Breast epithelium (tissue), 4 donors: Measurements from ENCODE around the gene DUSP8. TPM values are rescaled to one million over a fixed set of nuclear protein-coding genes. Genes with fewer than 3 reads are reported as not detected.
A peak's percentile ranks its signal among the peaks of the same experiment; 100 is the strongest.

Experiments
- DNase-seq, 2 donors: peaks; one replicate each; pipeline ENCODE4 v3.0.0-alpha.2; 2019; ENCODE audit warnings: low spot score in 2 of 2
- H3K27ac ChIP-seq, 2 donors: fragments of 200-600 bp; sonication (generic) in 1 of 2; one replicate each; pipeline ENCODE4 v1.5.1; 2016 to 2019; ENCODE audit warnings: mild to moderate bottlenecking in 1 of 2
- H3K27me3 ChIP-seq, 2 donors: fragments of 200-600 bp; sonication (generic) in 1 of 2; one replicate each; pipeline versions ENCODE4 v1.5.1 to v1.6.0; 2017 to 2019; ENCODE audit warnings: control low read depth in 1 of 2, mild to moderate bottlenecking in 1 of 2
- H3K36me3 ChIP-seq: fragments of 200-600 bp; one replicate; pipeline ENCODE4 v1.5.1; 2019
- H3K4me1 ChIP-seq, 2 donors: fragments of 200-600 bp; sonication (generic); one replicate each; pipeline ENCODE4 v1.5.1; 2016 to 2019; ENCODE audit warnings: control low read depth in 1 of 2
- H3K4me3 ChIP-seq, 3 donors: fragments of 200-600 bp; sonication (generic); 1 replicate in 2 of 3; 2 replicates in 1 of 3; pipeline ENCODE4 v1.5.1; 2016 to 2019; ENCODE audit warnings: mild to moderate bottlenecking in 3 of 3, moderate library complexity in 2 of 3
- H3K9me3 ChIP-seq, 2 donors: fragments of 200-600 bp; sonication (generic) in 1 of 2; one replicate each; pipeline ENCODE4 v1.5.1; 2016 to 2019; ENCODE audit warnings: control low read depth in 1 of 2
- CTCF ChIP-seq, 3 donors: fragments of 450-650 bp; IDR thresholded peaks; one replicate each; pipeline ENCODE4 v1.5.1; 2016 to 2017; ENCODE audit warnings: antibody characterized with exemption in 3 of 3, mild to moderate bottlenecking in 3 of 3, moderate library complexity in 3 of 3
- POLR2A ChIP-seq: fragments of 450-650 bp; IDR thresholded peaks from one replicate; pipeline ENCODE4 v1.6.1; 2016; ENCODE audit warnings: antibody characterized with exemption, mild to moderate bottlenecking, moderate library complexity
- POLR2AphosphoS5 ChIP-seq, 3 donors: sonication (generic); formaldehyde crosslinking; IDR thresholded peaks; one replicate each; pipeline ENCODE4 v1.6.1; 2017; ENCODE audit warnings: antibody characterized with exemption in 3 of 3
- intact Hi-C: fragments of 100-400 bp; cut with DNase I; formaldehyde crosslinking; loops from one replicate; pipeline ENCODE4 v1.15.1; 2023; ENCODE audit warnings: low total_unique reads
- total RNA-seq, 3 donors: library from RNA; depleted of rRNA; stranded (reverse); fragments of >200 nt; gene quantifications; one replicate each; pipeline ENCODE4 v1.1.0, GENCODE V29; 2016

The DUSP8 gene
- total RNA-seq, 3 donors from 2014 or later: 0.80 to 2.9 (median 1.6) TPM

GRCh38 chr11:1533342-1533725 is 38.7 kb downstream of the DUSP8 start:
- intact Hi-C loops: no loop called here
- no peak overlapping the region for H3K4me3 ChIP-seq
- TF ChIP-seq CTCF (IDR thresholded peaks at IDR 0.05) (no peak), POLR2AphosphoS5 (IDR thresholded peaks at IDR 0.05) (no peak), POLR2A (no peak)
- H3K27me3 ChIP-seq: no peaks in the 10 kb centered on the region
- H3K4me1 ChIP-seq: peaks cover 23 to 27% of the 10 kb centered on the region in 2 donors
- DNase-seq: no peak
- no peaks in the 10 kb centered on the region for H3K9me3 ChIP-seq
- peak overlapping the region in 1 of 2 donors; percentile 56 for H3K27ac ChIP-seq
- H3K36me3 ChIP-seq: no peaks in the 10 kb centered on the region

GRCh38 chr11:1532606-1533341 is 39.3 kb downstream of the DUSP8 start:
- DNase-seq: no peak
- Histone ChIP-seq H3K27ac (peak overlapping the region in 1 of 2 donors; percentile 58), H3K27me3 (no peaks in the 10 kb centered on the region), H3K9me3 (no peaks in the 10 kb centered on the region), H3K4me3 (peak overlapping the region in 1 of 3 donors; percentile 46), H3K4me1 (peaks cover 23 to 27% of the 10 kb centered on the region in 2 donors), H3K36me3 (no peaks in the 10 kb centered on the region)
- no peak for TF ChIP-seq POLR2A
- no peak for TF ChIP-seq POLR2AphosphoS5 (IDR thresholded peaks at IDR 0.05)
- TF ChIP-seq CTCF (IDR thresholded peaks at IDR 0.05): no peak
- intact Hi-C loops: no loop called here

GRCh38 chr11:1532014-1532586 is 40.0 kb downstream of the DUSP8 start:
- H3K9me3 ChIP-seq: no peaks in the 10 kb centered on the region
- H3K36me3 ChIP-seq: no peaks in the 10 kb centered on the region
- peak overlapping the region in 1 of 3 donors; percentile 46 for H3K4me3 ChIP-seq
- peak overlapping the region in 1 of 2 donors; percentile 58 for H3K27ac ChIP-seq
- peaks cover 23 to 27% of the 10 kb centered on the region in 2 donors for H3K4me1 ChIP-seq
- H3K27me3 ChIP-seq: no peaks in the 10 kb centered on the region
- intact Hi-C loops: no loop called here
- TF ChIP-seq POLR2A: no peak
- TF ChIP-seq POLR2AphosphoS5 (IDR thresholded peaks at IDR 0.05): no peak
- TF ChIP-seq CTCF (IDR thresholded peaks at IDR 0.05): no peak
- no peak for DNase-seq

GRCh38 chr11:1531449-1532013 is 40.5 kb downstream of the DUSP8 start:
- H3K27me3 ChIP-seq: no peaks in the 10 kb centered on the region
- H3K4me1 ChIP-seq: peaks cover 23 to 27% of the 10 kb centered on the region in 2 donors
- H3K36me3 ChIP-seq: no peaks in the 10 kb centered on the region
- TF ChIP-seq CTCF (IDR thresholded peaks at IDR 0.05) (no peak), POLR2A (no peak), POLR2AphosphoS5 (IDR thresholded peaks at IDR 0.05) (no peak)
- H3K27ac ChIP-seq: peak overlapping the region in 1 of 2 donors; percentile 58
- H3K9me3 ChIP-seq: no peaks in the 10 kb centered on the region
- DNase-seq: no peak
- H3K4me3 ChIP-seq: peak overlapping the region in 1 of 3 donors; percentile 46
- intact Hi-C loops: no loop called here
